H9 (cell line): ENCODE results near the gene IGF2BP2. TPM values are rescaled to one million over a fixed set of nuclear protein-coding genes. Genes with fewer than 3 reads are reported as not detected.

Source experiments
- DNase-seq: peaks from one replicate; pipeline ENCODE4 v3.0.0-alpha.2; 2017
- H2AFZ ChIP-seq: one replicate; pipeline ENCODE4 v1.6.1; 2013; ENCODE audit warnings: mild to moderate bottlenecking, low read length, control low read depth, moderate library complexity
- H2AK5ac ChIP-seq: 2 replicates; pipeline ENCODE4 v1.6.1; 2013; ENCODE audit warnings: low read length, control low read depth, mixed read lengths; ENCODE audit not compliant: insufficient read length
- H2BK120ac ChIP-seq: one replicate; pipeline ENCODE4 v1.6.1; 2013; ENCODE audit warnings: low read depth, mild to moderate bottlenecking, low read length, control low read depth, inconsistent platforms; ENCODE audit not compliant: poor library complexity, severe bottlenecking
- H2BK12ac ChIP-seq: 2 replicates; pipeline ENCODE4 v1.6.1; 2013; ENCODE audit warnings: low read length, control low read depth, mixed read lengths, low read depth; ENCODE audit not compliant: insufficient read length
- H2BK15ac ChIP-seq: 2 replicates; pipeline ENCODE4 v1.6.1; 2013; ENCODE audit warnings: low read depth, low read length, control low read depth
- H2BK20ac ChIP-seq: one replicate; pipeline ENCODE4 v1.6.1; 2013; ENCODE audit warnings: low read depth, mild to moderate bottlenecking, low read length, control low read depth, inconsistent platforms; ENCODE audit not compliant: poor library complexity, severe bottlenecking
- H2BK5ac ChIP-seq: 2 replicates; pipeline ENCODE4 v1.6.1; 2013; ENCODE audit warnings: low read length, control low read depth, mixed read lengths; ENCODE audit not compliant: insufficient read length
- H3K14ac ChIP-seq: 2 replicates; pipeline ENCODE4 v1.6.1; 2013; ENCODE audit warnings: low read length, control low read depth; ENCODE audit not compliant: insufficient read depth
- H3K18ac ChIP-seq: 2 replicates; pipeline ENCODE4 v1.6.1; 2013; ENCODE audit warnings: low read depth, mild to moderate bottlenecking, mixed read lengths, low read length, control low read depth; ENCODE audit not compliant: insufficient read length
- H3K23ac ChIP-seq: 2 replicates; pipeline ENCODE4 v1.6.1; 2013; ENCODE audit warnings: low read length, control low read depth, mixed read lengths, low read depth; ENCODE audit not compliant: insufficient read length
- H3K23me2 ChIP-seq: 2 replicates; pipeline ENCODE4 v1.6.1; 2013; ENCODE audit warnings: low read depth, mild to moderate bottlenecking, mixed read lengths, low read length, control low read depth; ENCODE audit not compliant: insufficient read length, poor library complexity, severe bottlenecking
- H3K27ac ChIP-seq: 2 replicates; pipeline ENCODE4 v1.5.1; 2013; ENCODE audit warnings: low read length, control low read depth, mixed read lengths, low read depth; ENCODE audit not compliant: insufficient read length
- H3K27me3 ChIP-seq: 2 replicates; pipeline ENCODE4 v1.6.1; 2013; ENCODE audit warnings: low read length, control low read depth, inconsistent platforms; ENCODE audit not compliant: insufficient read depth
- H3K4ac ChIP-seq: 2 replicates; pipeline ENCODE4 v1.6.1; 2013; ENCODE audit warnings: low read depth, mild to moderate bottlenecking, control low read depth, inconsistent platforms, low read length, moderate library complexity
- H3K4me1 ChIP-seq: 2 replicates; pipeline ENCODE4 v1.6.1; 2013; ENCODE audit warnings: low read length, control low read depth, inconsistent platforms; ENCODE audit not compliant: insufficient read depth
- H3K4me2 ChIP-seq: 2 replicates; pipeline ENCODE4 v1.6.1; 2013; ENCODE audit warnings: low read length, control low read depth, mixed read lengths; ENCODE audit not compliant: insufficient read length, insufficient read depth
- H3K56ac ChIP-seq: 2 replicates; pipeline ENCODE4 v1.6.1; 2013; ENCODE audit warnings: low read depth, mild to moderate bottlenecking, mixed read lengths, low read length, control low read depth; ENCODE audit not compliant: insufficient read length
- H3K79me1 ChIP-seq: 2 replicates; pipeline ENCODE4 v1.6.1; 2013; ENCODE audit warnings: low read depth, mild to moderate bottlenecking, moderate library complexity, low read length, control low read depth, inconsistent platforms; ENCODE audit not compliant: insufficient read depth, poor library complexity, severe bottlenecking
- H3K79me2 ChIP-seq: 2 replicates; pipeline ENCODE4 v1.6.1; 2013; ENCODE audit warnings: low read length, control low read depth, inconsistent platforms; ENCODE audit not compliant: insufficient read depth
- H3K9ac ChIP-seq: 2 replicates; pipeline ENCODE4 v1.6.1; 2013; ENCODE audit warnings: low read length, control low read depth, mixed read lengths; ENCODE audit not compliant: insufficient read length; ENCODE audit errors: extremely low read depth
- H3K9me3 ChIP-seq: one replicate; pipeline ENCODE4 v1.6.1; 2013; ENCODE audit warnings: low read depth, low read length, inconsistent platforms; ENCODE audit not compliant: control insufficient read depth
- H3T11ph ChIP-seq: one replicate; pipeline ENCODE4 v1.6.1; 2013; ENCODE audit warnings: mild to moderate bottlenecking, low read length, control low read depth, inconsistent platforms
- H4K20me1 ChIP-seq: one replicate; pipeline ENCODE4 v1.6.1; 2013; ENCODE audit not compliant: control insufficient read depth, insufficient read length, insufficient read depth
- H4K5ac ChIP-seq: 2 replicates; pipeline ENCODE4 v1.6.1; 2013; ENCODE audit warnings: low read depth, mild to moderate bottlenecking, mixed read lengths, low read length, control low read depth; ENCODE audit not compliant: insufficient read length
- H4K8ac ChIP-seq: replicated peaks from 2 replicates; pipeline ENCODE4 v1.6.1; 2013; ENCODE audit warnings: low read length, control low read depth, mixed read lengths, low read depth; ENCODE audit not compliant: insufficient read length
- H4K91ac ChIP-seq: 2 replicates; pipeline ENCODE4 v1.6.1; 2013; ENCODE audit warnings: low read depth, mild to moderate bottlenecking, moderate library complexity, mixed read lengths, low read length, control low read depth; ENCODE audit not compliant: insufficient read length
- H3K27ac Mint-ChIP-seq, 3 experiments: 2 replicates in 2 of 3; 3 replicates in 1 of 3; pipeline ENCODE4 v1.8.0; 2020 to 2021; ENCODE audit warnings: mixed read lengths in 3 of 3, mild to moderate bottlenecking in 1 of 3, moderate library complexity in 1 of 3
- H3K27me3 Mint-ChIP-seq: 2 replicates; pipeline ENCODE4 v1.8.0; 2021; ENCODE audit warnings: low read depth, mild to moderate bottlenecking, moderate library complexity, mixed read lengths
- H3K36me3 Mint-ChIP-seq, 3 experiments: 2 replicates in 2 of 3; 3 replicates in 1 of 3; pipeline ENCODE4 v1.8.0; 2020 to 2021; ENCODE audit warnings: low read depth in 3 of 3, mixed read lengths in 3 of 3; ENCODE audit not compliant: insufficient read depth in 1 of 3
- H3K4me1 Mint-ChIP-seq, 2 experiments: 2 replicates each; pipeline ENCODE4 v1.8.0; 2020; ENCODE audit warnings: mixed read lengths in 2 of 2
- H3K4me3 Mint-ChIP-seq, 2 experiments: 2 replicates in 1 of 2; 3 replicates in 1 of 2; pipeline ENCODE4 v1.8.0; 2020 to 2021; ENCODE audit warnings: mild to moderate bottlenecking in 2 of 2, mixed read lengths in 2 of 2, moderate library complexity in 1 of 2
- H3K9me3 Mint-ChIP-seq, 2 experiments: 2 replicates in 1 of 2; 3 replicates in 1 of 2; pipeline ENCODE4 v1.8.0; 2020; ENCODE audit warnings: mild to moderate bottlenecking in 2 of 2, mixed read lengths in 2 of 2, moderate library complexity in 1 of 2
- CTCF ChIP-seq: fragments of 200-600 bp; sonication (generic); conservative IDR thresholded peaks from 3 replicates; pipeline ENCODE4 v1.8.0; 2021; ENCODE audit warnings: antibody characterized with exemption, mild to moderate bottlenecking
- WGBS: extraction: QIAGEN DNeasy Blood & Tissue Kit; methylation state at CpG from one replicate; pipeline ENCODE4 v1.1.7; 2013; ENCODE audit warnings: missing lambda C conversion rate, low lambda C conversion rate, mixed read lengths; ENCODE audit not compliant: insufficient read length; ENCODE audit errors: extremely low coverage; 5-methylcytosine and 5-hydroxymethylcytosine counted together
- total RNA-seq: library from RNA; stranded (reverse); gene quantifications from 2 replicates; pipeline ENCODE4 v1.2.1, GENCODE V29; 2021

Gene IGF2BP2
- total RNA-seq, 1 experiment from 2014 or later, result 130 TPM

- Histone ChIP-seq H2AFZ (no peak overlapping the region), H3K4me1 (peaks cover 7% of the 10 kb centered on the region; the same call in 1 of the 2 replicates), H3K23ac (no peak overlapping the region), H3K9ac (no peak overlapping the region), H3K4me2 (no peak overlapping the region), H3K79me1 (no peaks in the 10 kb centered on the region), H3K27ac (no peak overlapping the region), H2AK5ac (no peak overlapping the region), H3K14ac (no peak overlapping the region), H2BK120ac (no peak overlapping the region), H4K8ac (no peak overlapping the region), H3K23me2 (no peaks in the 10 kb centered on the region), H2BK15ac (no peak overlapping the region), H3K56ac (no peak overlapping the region), H3K9me3 (no peaks in the 10 kb centered on the region), H2BK5ac (no peak overlapping the region), H3K27me3 (no peaks in the 10 kb centered on the region), H4K20me1 (no peaks in the 10 kb centered on the region), H2BK20ac (no peak overlapping the region), H4K91ac (no peak overlapping the region), H2BK12ac (no peak overlapping the region), H3T11ph (no peak overlapping the region), H3K18ac (no peak overlapping the region), H4K5ac (no peak overlapping the region), H3K79me2 (no peaks in the 10 kb centered on the region), H3K4ac (no peak overlapping the region)
- H3K27ac Mint-ChIP-seq, result peak overlapping the region; percentile 66 to 91 (median 89); a peak in 5 of 7 replicates
- peaks cover 45 to 78% (median 77%) of the 10 kb centered on the region in 3 experiments for H3K36me3 Mint-ChIP-seq
- peaks cover 3% of the 10 kb centered on the region; the same call in 1 of the 2 replicates for H3K27me3 Mint-ChIP-seq
- WGBS, result no CpG with 5 or more reads among the region's 14 CpGs
- DNase-seq, result no peak
- peaks cover 28 to 41% of the 10 kb centered on the region in 2 experiments for H3K4me1 Mint-ChIP-seq
- peak overlapping the region; percentile 29 to 41; a peak in 2 of 5 replicates for H3K4me3 Mint-ChIP-seq
- no peak for TF ChIP-seq CTCF
- no peaks in the 10 kb centered on the region for H3K9me3 Mint-ChIP-seq
Observed at GRCh38 chr3:185646382-185647133, 178.3 kb downstream of the IGF2BP2 start.
